Activated effector memory CD4-positive, alpha-beta T cell treated with Interleukin-2 at 50 U/mL for 16 hours (primary cell): ENCODE measurements around the gene FHDC1.

Experiments used
- DNase-seq: peaks from one replicate; pipeline ENCODE4 v3.0.0-alpha.2; 2020

Gene FHDC1

GRCh38 chr4:152959080-152959479 is 23.0 kb downstream of the FHDC1 start:
- DNase-seq: no peak

GRCh38 chr4:152960082-152960481 is 24.0 kb downstream of the FHDC1 start:
- no peak for DNase-seq

GRCh38 chr4:152961014-152961772 is 25.1 kb downstream of the FHDC1 start:
- DNase-seq: no peak

GRCh38 chr4:152961773-152962115 is 25.6 kb downstream of the FHDC1 start:
- DNase-seq: no peak

- no peak for DNase-seq
Measured at GRCh38 chr4:152962150-152962549, 26.0 kb downstream of the FHDC1 start.

- DNase-seq: no peak
Measured at GRCh38 chr4:152964335-152964734, 28.2 kb downstream of the FHDC1 start.

- no peak for DNase-seq
Measured at GRCh38 chr4:152965611-152966010, 29.5 kb downstream of the FHDC1 start.

GRCh38 chr4:152967907-152968306 is 31.8 kb downstream of the FHDC1 start:
- no peak for DNase-seq

- DNase-seq: no peak
Measured at GRCh38 chr4:152968806-152969394, 32.8 kb downstream of the FHDC1 start.

GRCh38 chr4:152970102-152970820 is 34.1 kb downstream of the FHDC1 start:
- no peak for DNase-seq

GRCh38 chr4:152971053-152971452 is 34.9 kb downstream of the FHDC1 start:
- no peak for DNase-seq

- no peak for DNase-seq
Measured at GRCh38 chr4:152972821-152973628, 36.9 kb downstream of the FHDC1 start.

GRCh38 chr4:152973629-152974467 is 37.7 kb downstream of the FHDC1 start:
- no peak for DNase-seq

- no peak for DNase-seq
Measured at GRCh38 chr4:152974468-152975379, 38.6 kb downstream of the FHDC1 start.

- DNase-seq: no peak
Measured at GRCh38 chr4:152975380-152976211, 39.5 kb downstream of the FHDC1 start.

- no peak for DNase-seq
Measured at GRCh38 chr4:152976212-152976761, 40.2 kb downstream of the FHDC1 start.

- DNase-seq: no peak
Measured at GRCh38 chr4:152979731-152980330, 43.7 kb downstream of the FHDC1 start.

- no peak for DNase-seq
Measured at GRCh38 chr4:152981278-152981677, 45.2 kb downstream of the FHDC1 start.

GRCh38 chr4:152981842-152982241 is 45.7 kb downstream of the FHDC1 start:
- DNase-seq: no peak

GRCh38 chr4:152983221-152983620 is 47.1 kb downstream of the FHDC1 start:
- no peak for DNase-seq
